Mesodermal cell (in vitro differentiated cells): Measurements from ENCODE around the gene ZNF41.
A peak's percentile ranks its signal among the peaks of the same experiment; 100 is the strongest.

Experiments
- H3K27ac ChIP-seq: 2 replicates; pipeline ENCODE4 v1.7.0; 2013; ENCODE audit warnings: mild to moderate bottlenecking, low read depth, low read length, moderate library complexity; ENCODE audit not compliant: severe bottlenecking
- H3K36me3 ChIP-seq: 2 replicates; pipeline ENCODE4 v1.7.1; 2013; ENCODE audit warnings: mild to moderate bottlenecking, low read length, moderate library complexity; ENCODE audit not compliant: control insufficient read depth, insufficient read depth
- H3K4me1 ChIP-seq: one replicate; pipeline ENCODE4 v1.7.1; 2013; ENCODE audit warnings: mild to moderate bottlenecking, low read length; ENCODE audit not compliant: insufficient read depth, control insufficient read depth, poor library complexity, severe bottlenecking
- H3K4me3 ChIP-seq: 2 replicates; pipeline ENCODE4 v1.7.0; 2013; ENCODE audit warnings: low read length, control low read depth, mild to moderate bottlenecking; ENCODE audit not compliant: insufficient read depth, poor library complexity, severe bottlenecking; ENCODE audit errors: extremely low read depth
- H3K9me3 ChIP-seq: 2 replicates; pipeline ENCODE4 v1.7.1; 2013; ENCODE audit warnings: mild to moderate bottlenecking, low read length, moderate library complexity; ENCODE audit not compliant: control insufficient read depth
- WGBS, 2 experiments: methylation state at CpG; one replicate each; pipeline ENCODE4 v1.1.5; 2013; ENCODE audit warnings: missing lambda C conversion rate in 2 of 2; ENCODE audit not compliant: insufficient coverage in 2 of 2; 5-methylcytosine and 5-hydroxymethylcytosine counted together

ZNF41 gene

DNA sequence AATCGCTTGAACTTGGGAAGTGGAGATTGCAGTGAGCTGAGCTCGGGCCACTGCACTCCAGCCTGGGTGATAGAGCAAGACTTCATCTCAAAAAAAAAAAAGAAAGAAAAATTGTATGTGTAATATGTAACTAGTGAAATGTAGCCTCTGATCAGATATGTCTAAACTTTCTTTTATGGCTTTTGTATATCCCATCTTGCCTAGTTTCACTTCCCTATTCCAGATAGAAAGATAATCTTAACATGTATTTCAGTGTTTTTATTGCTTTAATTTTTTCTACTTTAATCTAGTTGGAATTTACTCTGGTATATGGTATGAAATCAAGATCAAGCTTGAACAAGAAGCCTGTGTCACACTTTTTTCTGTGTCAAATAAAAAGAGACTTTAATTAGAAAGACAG is 1.9 kb upstream of the ZNF41 start:
- Histone ChIP-seq H3K4me1 (peaks cover 3% of the 10 kb centered on the region), H3K27ac (no peak overlapping the region), H3K9me3 (no peaks in the 10 kb centered on the region), H3K4me3 (no peak overlapping the region), H3K36me3 (no peaks in the 10 kb centered on the region)
- WGBS, 2 experiments = no CpG with 5 or more reads among the region's 2 CpGs

DNA sequence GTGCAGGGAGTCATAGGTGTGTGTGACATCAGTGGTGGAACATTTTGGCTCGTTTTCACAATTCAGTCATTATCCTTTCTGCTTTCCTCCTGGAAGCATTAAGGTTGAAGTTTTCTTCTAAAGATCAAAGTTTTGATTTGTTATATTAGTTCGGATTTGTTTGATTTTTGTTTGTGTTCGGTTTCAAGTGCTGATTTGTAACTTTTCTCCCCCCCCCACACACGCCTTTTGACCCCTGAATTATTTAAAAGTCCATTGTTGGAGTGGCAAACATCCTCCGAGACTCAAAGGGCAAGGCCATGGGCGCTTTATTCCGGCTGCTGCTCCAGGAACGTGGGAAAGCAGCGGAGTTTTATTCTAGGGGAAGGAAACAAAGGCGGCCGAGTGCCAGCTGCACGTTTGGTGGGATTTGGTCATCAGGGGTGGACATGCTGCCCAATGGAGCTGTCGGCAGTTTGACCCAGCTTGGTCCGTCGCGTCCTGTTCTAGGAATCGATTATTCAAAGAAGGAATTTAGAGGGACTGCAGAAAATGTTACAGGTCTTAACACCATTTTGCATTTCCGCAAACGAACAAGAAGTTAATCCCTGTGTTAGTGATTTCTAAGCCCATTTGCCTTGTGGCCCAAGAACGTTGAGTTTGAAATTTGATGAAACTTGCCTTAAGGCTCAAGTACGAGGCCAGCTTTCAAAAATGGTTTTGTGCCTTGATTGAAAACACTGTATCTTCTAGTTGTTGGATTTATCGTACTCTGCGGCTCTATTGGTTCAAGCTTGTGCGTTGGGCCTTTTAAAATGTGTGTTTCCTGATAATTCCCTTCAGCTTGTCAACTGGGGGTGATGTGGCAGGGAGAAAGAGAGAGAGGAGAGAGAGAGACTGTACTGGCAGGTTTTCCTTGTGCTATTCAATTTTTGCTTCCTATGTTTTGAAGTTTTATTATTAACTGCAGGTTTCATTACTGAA is 565 bp upstream of the ZNF41 start:
- peak overlapping the region; percentile 90 for H3K27ac ChIP-seq
- 0 to 10% methylated on average over 2 to 3 of the region's 24 CpGs for whole genome bisulfite sequencing, 2 experiments
- peaks cover 3% of the 10 kb centered on the region for H3K4me1 ChIP-seq
- peak overlapping the region; percentile 52 for H3K4me3 ChIP-seq
- H3K36me3 ChIP-seq = no peaks in the 10 kb centered on the region
- no peaks in the 10 kb centered on the region for H3K9me3 ChIP-seq

DNA sequence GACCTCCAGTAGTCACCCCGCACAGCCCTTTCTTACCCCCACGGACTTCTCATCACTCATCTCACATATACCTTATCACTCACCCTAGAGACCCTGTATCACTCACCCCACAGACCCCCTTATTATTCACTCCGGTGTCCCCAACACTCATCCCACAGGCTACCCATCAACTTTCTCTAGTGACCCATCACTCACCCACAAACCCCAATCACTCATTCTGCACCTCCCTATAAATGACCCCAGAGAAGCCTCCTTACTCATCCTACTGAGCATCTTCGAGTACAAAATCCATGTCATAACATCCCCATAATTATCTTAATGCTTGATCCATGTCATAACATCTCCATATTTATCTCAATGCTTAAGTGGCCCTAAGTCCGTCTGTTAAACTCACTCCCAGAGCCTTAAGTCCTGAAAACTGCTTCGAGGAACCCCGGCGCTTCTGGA is 934 bp downstream of the ZNF41 start:
- WGBS, 2 experiments = 7 to 10% methylated on average over 6 to 7 of the region's 8 CpGs
- H3K9me3 ChIP-seq = no peaks in the 10 kb centered on the region
- H3K4me3 ChIP-seq = peak overlapping the region; percentile 52
- no peaks in the 10 kb centered on the region for H3K36me3 ChIP-seq
- H3K27ac ChIP-seq = peak overlapping the region; percentile 90
- peaks cover 3% of the 10 kb centered on the region for H3K4me1 ChIP-seq

DNA sequence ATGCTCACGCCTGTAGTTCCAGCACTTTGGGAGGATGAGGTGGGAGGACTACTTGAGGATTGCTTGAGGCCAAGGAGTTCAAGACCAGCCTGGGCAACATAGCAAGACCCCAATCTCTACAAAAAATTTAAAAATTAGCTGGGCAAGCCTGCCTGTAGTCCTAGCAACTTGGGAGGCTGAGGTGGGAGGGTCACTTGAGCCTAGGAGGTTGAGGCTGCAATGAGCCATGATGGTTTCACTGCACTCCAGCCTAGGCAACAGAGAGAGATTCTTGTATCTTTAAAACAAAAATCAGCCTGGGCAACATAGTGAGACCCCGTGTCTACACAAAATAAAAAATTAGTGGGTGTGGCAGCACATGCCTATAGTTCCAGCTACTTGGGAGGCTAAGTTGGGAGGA is 1.9 kb downstream of the ZNF41 start:
- no peak overlapping the region for H3K4me3 ChIP-seq
- peaks cover 3% of the 10 kb centered on the region for H3K4me1 ChIP-seq
- no peaks in the 10 kb centered on the region for H3K36me3 ChIP-seq
- H3K9me3 ChIP-seq = no peaks in the 10 kb centered on the region
- H3K27ac ChIP-seq = no peak overlapping the region
- no CpG with 5 or more reads among the region's 2 CpGs for WGBS, 2 experiments

DNA sequence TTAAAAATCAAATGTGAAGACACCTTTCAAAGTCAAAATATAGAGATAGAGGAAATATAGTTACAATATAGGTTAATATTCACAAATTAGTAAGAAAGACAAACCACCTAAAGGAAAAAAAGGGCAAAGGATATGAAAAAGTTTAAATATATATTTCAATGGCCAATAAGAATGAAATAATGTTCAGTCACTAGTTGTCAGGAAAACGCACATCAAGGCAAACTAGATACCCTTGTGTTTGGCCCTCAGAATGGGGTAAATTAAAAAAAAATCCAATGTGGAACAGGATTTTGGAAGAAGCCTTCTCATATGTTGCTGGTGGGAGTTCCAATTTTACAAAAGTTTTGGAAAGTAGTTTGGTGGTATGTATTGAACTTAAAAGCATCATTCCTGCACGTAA is 2.4 kb downstream of the ZNF41 start:
- no peak overlapping the region for H3K4me3 ChIP-seq
- 0% methylated on average over 1 of the region's 2 CpGs; no CpG with 5 or more reads in 1 of the 2 experiments for WGBS, 2 experiments
- no peaks in the 10 kb centered on the region for H3K36me3 ChIP-seq
- no peak overlapping the region for H3K27ac ChIP-seq
- H3K4me1 ChIP-seq = peaks cover 3% of the 10 kb centered on the region
- no peaks in the 10 kb centered on the region for H3K9me3 ChIP-seq

DNA sequence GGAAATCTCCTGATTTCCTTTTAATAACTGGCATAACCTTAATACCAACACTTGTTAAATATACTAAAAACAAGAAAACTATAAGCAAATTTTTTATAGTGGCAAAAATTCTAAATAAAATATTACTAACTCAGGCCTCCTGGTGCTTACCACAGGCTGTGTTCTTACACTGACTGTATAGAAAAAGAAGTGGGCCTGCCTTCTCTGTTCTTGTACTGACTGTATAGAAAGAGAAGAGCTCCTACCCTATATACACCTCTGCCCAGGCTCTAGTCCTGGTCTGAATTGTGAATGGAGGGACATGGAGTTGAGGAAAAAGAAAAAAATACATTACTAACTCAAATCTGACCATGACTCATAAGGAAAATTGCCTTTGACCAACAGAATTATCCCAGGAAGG is 7.5 kb downstream of the ZNF41 start:
- no peak overlapping the region for H3K27ac ChIP-seq

DNA sequence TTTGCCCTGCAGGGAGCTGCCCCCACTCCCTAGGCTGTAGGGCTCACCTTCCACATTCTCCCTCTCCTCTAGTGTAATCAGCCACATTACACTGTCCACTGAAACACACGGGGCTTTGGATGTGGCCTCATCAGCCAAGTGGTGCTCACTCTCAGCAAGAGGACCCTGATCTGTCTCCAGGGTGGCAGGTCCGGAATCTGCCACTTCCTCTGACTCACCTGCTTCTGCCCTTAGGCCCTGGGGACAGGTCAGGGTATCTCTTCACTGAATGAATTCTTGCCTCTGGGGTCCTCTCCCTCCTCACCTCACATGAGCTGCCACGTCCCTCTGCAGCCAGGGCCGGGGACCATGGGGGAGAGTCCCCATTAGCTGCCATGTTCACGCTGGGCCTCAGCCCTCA is 15.9 kb downstream of the ZNF41 start:
- no peaks in the 10 kb centered on the region for H3K4me1 ChIP-seq
- no peak overlapping the region for H3K27ac ChIP-seq
- H3K4me3 ChIP-seq = no peak overlapping the region
- H3K9me3 ChIP-seq = no peaks in the 10 kb centered on the region
- WGBS, 2 experiments = 100% methylated on average over 3 of the region's 5 CpGs; no CpG with 5 or more reads in 1 of the 2 experiments
- H3K36me3 ChIP-seq = peaks cover 3% of the 10 kb centered on the region

More for the DNA sequence above, 7.5 kb downstream of the ZNF41 start:
- Histone ChIP-seq H3K9me3 (no peaks in the 10 kb centered on the region), H3K4me1 (no peaks in the 10 kb centered on the region), H3K36me3 (no peaks in the 10 kb centered on the region), H3K4me3 (no peak overlapping the region)

DNA sequence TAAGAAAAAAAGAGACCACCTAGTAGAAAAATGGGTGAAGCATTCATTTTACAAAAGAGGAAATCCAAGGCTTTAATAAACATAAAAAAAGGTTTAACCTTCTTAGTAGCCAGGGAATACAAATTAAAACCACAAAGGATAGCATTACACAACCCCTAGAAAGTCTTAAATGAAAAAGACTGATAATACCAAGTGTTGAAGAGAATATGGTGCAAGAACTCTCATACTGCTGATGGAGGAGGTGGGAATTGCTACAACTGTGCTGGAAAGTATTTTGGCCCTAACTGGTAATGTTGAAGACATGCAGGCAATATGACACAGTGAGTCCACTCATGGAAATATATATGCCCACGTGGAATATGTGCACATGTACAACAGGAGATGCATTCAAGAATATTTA is 22.5 kb downstream of the ZNF41 start:
- Histone ChIP-seq H3K36me3 (peaks cover 11% of the 10 kb centered on the region), H3K9me3 (no peaks in the 10 kb centered on the region), H3K4me1 (no peaks in the 10 kb centered on the region), H3K4me3 (no peak overlapping the region), H3K27ac (no peak overlapping the region)
- whole genome bisulfite sequencing, 2 experiments = no CpG with 5 or more reads among the region's 1 CpG

DNA sequence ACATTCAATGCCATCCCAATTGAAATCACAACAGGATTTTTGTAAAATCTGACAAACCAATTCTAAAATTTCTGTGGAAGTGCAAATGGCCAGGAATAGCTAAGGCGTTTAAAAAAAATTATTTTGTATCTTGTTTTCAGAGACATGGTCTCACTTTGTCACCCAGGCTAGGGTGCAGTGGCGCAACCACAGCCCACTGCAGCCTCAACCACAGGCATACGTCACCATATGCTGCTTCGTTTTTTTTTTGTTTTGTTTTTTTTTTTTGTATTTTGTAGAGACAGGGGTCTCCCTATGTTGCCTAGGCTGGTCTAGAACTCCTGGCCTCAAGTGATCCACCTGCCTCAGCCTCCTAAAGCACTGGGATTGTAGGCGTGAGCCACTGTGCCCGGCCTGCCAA is 24.5 kb downstream of the ZNF41 start:
- no peak overlapping the region for H3K27ac ChIP-seq
- H3K4me3 ChIP-seq = no peak overlapping the region
- H3K9me3 ChIP-seq = no peaks in the 10 kb centered on the region
- H3K4me1 ChIP-seq = no peaks in the 10 kb centered on the region
- peaks cover 20% of the 10 kb centered on the region for H3K36me3 ChIP-seq
- WGBS, 2 experiments = no CpG with 5 or more reads among the region's 6 CpGs

DNA sequence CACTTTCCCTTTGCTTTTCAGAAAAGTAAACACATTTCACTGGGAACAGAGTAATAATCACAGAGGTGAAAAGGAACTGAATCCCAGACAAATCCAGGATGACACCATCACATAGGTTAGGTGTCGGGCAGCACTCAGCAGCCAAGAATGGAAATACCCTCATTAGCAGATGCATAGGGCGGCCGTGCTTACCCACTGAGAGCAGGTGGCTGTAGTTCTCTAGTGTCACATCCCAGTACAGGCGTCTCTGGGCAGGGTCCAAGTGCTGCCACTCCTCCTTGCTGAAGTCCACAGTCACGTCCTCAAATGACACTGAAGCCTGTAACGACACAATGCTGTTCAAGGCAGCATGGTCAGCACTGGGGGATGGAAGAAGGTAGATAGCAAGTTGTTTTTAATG is 26.9 kb downstream of the ZNF41 start:
- no peak overlapping the region for H3K4me3 ChIP-seq
- H3K36me3 ChIP-seq = peaks cover 35% of the 10 kb centered on the region
- no peak overlapping the region for H3K27ac ChIP-seq
- 84% methylated on average over 5 of the region's 6 CpGs; no CpG with 5 or more reads in 1 of the 2 experiments for WGBS, 2 experiments
- no peaks in the 10 kb centered on the region for H3K9me3 ChIP-seq
- H3K4me1 ChIP-seq = no peaks in the 10 kb centered on the region

DNA sequence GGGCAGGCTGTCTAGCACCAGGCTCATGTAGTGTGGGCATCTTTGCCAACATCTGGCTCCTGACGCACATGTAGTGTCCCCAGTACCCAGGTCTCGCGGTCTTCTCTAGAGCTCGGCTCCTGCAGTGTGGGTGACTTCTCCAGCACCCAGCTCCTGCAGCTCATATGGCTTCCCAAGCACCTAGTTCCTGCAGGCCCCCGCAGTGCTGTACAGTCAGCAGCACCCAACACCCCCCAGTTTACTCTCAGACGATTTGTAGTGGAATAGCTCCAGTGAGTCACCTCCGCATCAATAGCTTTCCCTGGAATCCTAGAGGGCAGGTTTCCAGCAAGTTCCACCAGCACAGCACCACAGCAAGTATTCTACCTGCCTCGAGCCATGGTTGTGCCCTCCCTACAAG is 30.9 kb downstream of the ZNF41 start:
- Histone ChIP-seq H3K9me3 (peaks cover 21% of the 10 kb centered on the region), H3K36me3 (peaks cover 71% of the 10 kb centered on the region), H3K4me1 (no peaks in the 10 kb centered on the region), H3K27ac (no peak overlapping the region), H3K4me3 (no peak overlapping the region)
- WGBS, 2 experiments = 95 to 100% methylated on average over 3 to 4 of the region's 8 CpGs
